H1 (cell line): ENCODE results near the gene DCHS1. TPM values are rescaled to one million over a fixed set of nuclear protein-coding genes. Genes with fewer than 3 reads are reported as not detected.
A peak's percentile ranks its signal among the peaks of the same experiment; 100 is the strongest.

Source experiments
- CTCF ChIA-PET: fragments of 300-600 bp; sonication (Branson Sonifier 250); formaldehyde crosslinking; loops from one replicate; lab custom pipeline; 2021; ENCODE audit not compliant: partially characterized antibody; lab: Charles Lee
- POLR2A ChIA-PET: fragments of 300-600 bp; sonication (Branson Sonifier 250); formaldehyde crosslinking; loops from one replicate; lab custom pipeline; 2021; ENCODE audit warnings: inconsistent platforms; ENCODE audit not compliant: partially characterized antibody; lab: Charles Lee
- DNase-seq, 2 experiments: peaks; one replicate each; pipeline versions ENCODE4 v3.0.0 to v3.0.0-alpha.2; 2010 to 2022; ENCODE audit warnings: low spot score in 2 of 2, low read depth in 1 of 2, mixed read lengths in 1 of 2
- FAIRE-seq: peaks from 2 replicates; lab custom pipeline; 2011; peaks lifted over from hg19 to GRCh38; lab: Jason Lieb, UNC
- H2AFZ ChIP-seq: 2 replicates; pipeline ENCODE4 v1.8.1; 2012; ENCODE audit warnings: low read length, inconsistent platforms
- H2AK5ac ChIP-seq: 2 replicates; pipeline ENCODE4 v1.6.1; 2013; ENCODE audit warnings: low read depth, low read length
- H2BK120ac ChIP-seq: replicated peaks from 2 replicates; pipeline ENCODE3; 2013; ENCODE audit warnings: low read depth, low read length, inconsistent platforms
- H2BK12ac ChIP-seq: 2 replicates; pipeline ENCODE4 v1.6.1; 2013; ENCODE audit warnings: low read depth, low read length
- H2BK15ac ChIP-seq: 2 replicates; pipeline ENCODE4 v1.6.1; 2013; ENCODE audit warnings: low read length
- H2BK20ac ChIP-seq: 2 replicates; pipeline ENCODE4 v1.6.1; 2013; ENCODE audit warnings: low read length
- H2BK5ac ChIP-seq: 2 replicates; pipeline ENCODE4 v1.6.1; 2013; ENCODE audit warnings: low read depth, low read length
- H3K14ac ChIP-seq: 2 replicates; pipeline ENCODE4 v1.6.1; 2013; ENCODE audit warnings: inconsistent platforms; ENCODE audit not compliant: insufficient read length
- H3K18ac ChIP-seq: 2 replicates; pipeline ENCODE4 v1.6.1; 2013; ENCODE audit warnings: low read length; ENCODE audit errors: extremely low read depth
- H3K23ac ChIP-seq: 2 replicates; pipeline ENCODE4 v1.6.1; 2013; ENCODE audit warnings: inconsistent platforms; ENCODE audit not compliant: insufficient read length
- H3K23me2 ChIP-seq: 2 replicates; pipeline ENCODE4 v1.6.1; 2013; ENCODE audit warnings: low read depth, low read length
- H3K27ac ChIP-seq: 2 replicates; pipeline ENCODE4 v1.6.1; 2011; ENCODE audit warnings: low read depth, low read length, inconsistent platforms
- H3K27me3 ChIP-seq, 4 experiments: replicated peaks in 1 of 4; 1 replicate in 1 of 4; 2 replicates in 3 of 4; pipeline versions ENCODE4 v1.6.1 to v1.8.1; 2011 to 2013; ENCODE audit warnings: low read length in 3 of 4, mild to moderate bottlenecking in 3 of 4, inconsistent platforms in 2 of 4, mixed read lengths in 2 of 4, moderate library complexity in 1 of 4; ENCODE audit not compliant: control insufficient read depth in 3 of 4, insufficient read depth in 3 of 4; ENCODE audit errors: extremely low read depth in 1 of 4
- H3K36me3 ChIP-seq, 4 experiments: 2 replicates each; pipeline versions ENCODE4 v1.6.1 to v1.8.1; 2011 to 2013; ENCODE audit warnings: mild to moderate bottlenecking in 4 of 4, low read length in 3 of 4, moderate library complexity in 2 of 4, control low read depth in 1 of 4, inconsistent platforms in 1 of 4; ENCODE audit not compliant: insufficient read depth in 4 of 4, control insufficient read depth in 2 of 4
- H3K4ac ChIP-seq: replicated peaks from 2 replicates; pipeline ENCODE3; 2013; ENCODE audit warnings: low read length, low read depth, mixed read lengths, inconsistent platforms; ENCODE audit not compliant: insufficient read length
- H3K4me1 ChIP-seq, 4 experiments: replicated peaks in 1 of 4; 1 replicate in 1 of 4; 2 replicates in 3 of 4; pipeline versions ENCODE4 v1.6.1 to v1.8.1; 2011 to 2013; ENCODE audit warnings: low read length in 3 of 4, inconsistent platforms in 2 of 4, mixed read lengths in 1 of 4; ENCODE audit not compliant: insufficient read depth in 4 of 4, control insufficient read depth in 3 of 4
- H3K4me2 ChIP-seq, 2 experiments: 2 replicates each; pipeline versions ENCODE4 v1.6.1 to v1.8.1; 2011 to 2013; ENCODE audit warnings: low read depth in 2 of 2, low read length in 2 of 2, control low read depth in 1 of 2, inconsistent platforms in 1 of 2, mild to moderate bottlenecking in 1 of 2; ENCODE audit not compliant: insufficient read depth in 1 of 2
- H3K4me3 ChIP-seq, 4 experiments: fragments of 200-600, 300-600 bp in 1 of 4; sonication (generic), shearing (Covaris generic), sonication (Bioruptor Twin) in 1 of 4; 2 replicates each; pipeline versions ENCODE4 v1.5.1 to v1.8.1; 2011 to 2016; ENCODE audit warnings: low read length in 4 of 4, low read depth in 3 of 4, control low read depth in 2 of 4, inconsistent platforms in 2 of 4, mild to moderate bottlenecking in 2 of 4, mixed read lengths in 1 of 4, moderate library complexity in 1 of 4; ENCODE audit not compliant: insufficient read depth in 2 of 4; ENCODE audit errors: extremely low read depth in 1 of 4
- H3K56ac ChIP-seq: replicated peaks from 2 replicates; pipeline ENCODE3; 2013; ENCODE audit warnings: low read depth, mild to moderate bottlenecking, mixed read lengths, low read length, inconsistent platforms; ENCODE audit not compliant: insufficient read length
- H3K79me1 ChIP-seq: 2 replicates; pipeline ENCODE4 v1.6.1; 2013; ENCODE audit warnings: low read depth, low read length, control low read depth
- H3K79me2 ChIP-seq, 2 experiments: 2 replicates each; pipeline versions ENCODE4 v1.6.1 to v1.8.1; 2012 to 2013; ENCODE audit warnings: low read length in 2 of 2, mild to moderate bottlenecking in 2 of 2, inconsistent platforms in 1 of 2; ENCODE audit not compliant: insufficient read depth in 2 of 2, control insufficient read depth in 1 of 2
- H3K9ac ChIP-seq, 4 experiments: replicated peaks in 1 of 4; 1 replicate in 1 of 4; 2 replicates in 3 of 4; pipeline versions ENCODE4 v1.6.1 to v1.8.1; 2011 to 2013; ENCODE audit warnings: low read depth in 3 of 4, low read length in 3 of 4, control low read depth in 2 of 4, mild to moderate bottlenecking in 2 of 4, moderate library complexity in 2 of 4, inconsistent platforms in 1 of 4; ENCODE audit errors: extremely low read depth in 1 of 4
- H3K9me3 ChIP-seq, 2 experiments: 2 replicates each; pipeline versions ENCODE4 v1.6.1 to v1.8.1; 2012 to 2013; ENCODE audit warnings: mild to moderate bottlenecking in 2 of 2, moderate library complexity in 2 of 2, control low read depth in 1 of 2, inconsistent platforms in 1 of 2, low read depth in 1 of 2, low read length in 1 of 2, mixed read lengths in 1 of 2; ENCODE audit not compliant: insufficient read depth in 2 of 2
- H4K20me1 ChIP-seq, 2 experiments: replicated peaks in 1 of 2; 2 replicates each; pipeline versions ENCODE3 to v1.8.1; 2011 to 2013; ENCODE audit warnings: inconsistent platforms in 2 of 2, low read length in 2 of 2, mild to moderate bottlenecking in 1 of 2; ENCODE audit not compliant: insufficient read depth in 2 of 2, control insufficient read depth in 1 of 2
- H4K5ac ChIP-seq: 2 replicates; pipeline ENCODE4 v1.6.1; 2013; ENCODE audit warnings: low read length, low read depth, mixed read lengths, inconsistent platforms; ENCODE audit not compliant: insufficient read length
- H4K8ac ChIP-seq: 2 replicates; pipeline ENCODE4 v1.8.0; 2013; ENCODE audit warnings: mild to moderate bottlenecking, moderate library complexity, low read length, inconsistent platforms; ENCODE audit not compliant: insufficient read depth; ENCODE audit errors: extremely low read depth
- H4K91ac ChIP-seq: replicated peaks from 2 replicates; pipeline ENCODE3; 2013; ENCODE audit warnings: low read length, mixed read lengths, inconsistent platforms; ENCODE audit not compliant: insufficient read length
- ASH2L ChIP-seq: fragments of 200-600, 300-600 bp; sonication (generic); IDR thresholded peaks from one replicate; pipeline ENCODE4 v1.7.1; 2017; ENCODE audit warnings: low read length
- GABPA ChIP-seq: IDR thresholded peaks from 2 replicates; pipeline ENCODE4 v1.6.1; 2011; ENCODE audit warnings: mild to moderate bottlenecking, low read length, moderate library complexity, borderline replicate concordance; ENCODE audit not compliant: insufficient read depth
- HDAC2 ChIP-seq, 2 experiments: fragments of 300-600 bp in 1 of 2; sonication (generic) in 1 of 2; IDR thresholded peaks; 2 replicates each; pipeline ENCODE4 v1.6.1; 2011 to 2012; ENCODE audit warnings: low read depth in 2 of 2, low read length in 2 of 2, mild to moderate bottlenecking in 2 of 2, moderate library complexity in 2 of 2, borderline replicate concordance in 1 of 2, inconsistent platforms in 1 of 2
- SP2 ChIP-seq: IDR thresholded peaks from 2 replicates; pipeline ENCODE4 v1.6.1; 2012; ENCODE audit warnings: mild to moderate bottlenecking, low read length, inconsistent platforms
- WGBS, 2 experiments: shearing (Covaris generic) in 1 of 2; methylation state at CpG; one replicate each; pipeline versions ENCODE4 v1.1.6 to v1.1.7; 2013 to 2015; ENCODE audit warnings: low lambda C conversion rate in 2 of 2, mixed read lengths in 2 of 2, inconsistent platforms in 1 of 2, low coverage in 1 of 2, missing lambda C conversion rate in 1 of 2; ENCODE audit not compliant: insufficient replicate concordance in 2 of 2, insufficient coverage in 1 of 2, insufficient read length in 1 of 2; ENCODE audit errors: extremely low coverage in 1 of 2, missing lambda C conversion rate in 1 of 2; 5-methylcytosine and 5-hydroxymethylcytosine counted together
- polyA plus RNA-seq, 7 experiments: library from polyadenylated mRNA; depleted of rRNA in 3 of 7; stranded (reverse) in 5 of 7; unstranded in 2 of 7; fragments of >200 nt in 5 of 7; fragments of 200-250 nt in 2 of 7; gene quantifications; 1 replicate in 5 of 7; 2 replicates in 1 of 7; 4 replicates in 1 of 7; pipeline versions ENCODE4 v1.2.1 to v1.2.3, GENCODE V29; 2011 to 2013; ENCODE audit warnings: missing spikeins in 2 of 7, mixed read lengths in 2 of 7
- total RNA-seq: library from RNA; stranded (reverse); fragmentation: NEBNext Ultra II Directional; extraction: Animal tissue kit (Norgen Biotek cat#: 25700); gene quantifications from 2 replicates; pipeline ENCODE4 v1.2.1, GENCODE V29; 2021
- TF ChIP-seq, protein P1 (sequence below), 3 experiments: IDR thresholded peaks; 1 replicate in 2 of 3; 2 replicates in 1 of 3; pipeline versions ENCODE4 v1.5.1 to v1.6.1; 2011; ENCODE audit warnings: low read length in 3 of 3, mild to moderate bottlenecking in 3 of 3, inconsistent platforms in 2 of 3, low read depth in 1 of 3, moderate library complexity in 1 of 3; ENCODE audit not compliant: insufficient read depth in 1 of 3; ENCODE audit errors: control extremely low read depth in 1 of 3
- TF ChIP-seq, protein P2 (sequence below): IDR thresholded peaks from 2 replicates; pipeline ENCODE4 v1.6.1; 2011; ENCODE audit warnings: low read depth, mild to moderate bottlenecking, low read length; ENCODE audit not compliant: insufficient read depth

Gene DCHS1
- total and polyA plus RNA-seq, 2 of the 8 experiments (the other 6 are each of a cell fraction or from before 2014, with no cell fraction given), result 8.2 to 10.5 TPM

DNA sequence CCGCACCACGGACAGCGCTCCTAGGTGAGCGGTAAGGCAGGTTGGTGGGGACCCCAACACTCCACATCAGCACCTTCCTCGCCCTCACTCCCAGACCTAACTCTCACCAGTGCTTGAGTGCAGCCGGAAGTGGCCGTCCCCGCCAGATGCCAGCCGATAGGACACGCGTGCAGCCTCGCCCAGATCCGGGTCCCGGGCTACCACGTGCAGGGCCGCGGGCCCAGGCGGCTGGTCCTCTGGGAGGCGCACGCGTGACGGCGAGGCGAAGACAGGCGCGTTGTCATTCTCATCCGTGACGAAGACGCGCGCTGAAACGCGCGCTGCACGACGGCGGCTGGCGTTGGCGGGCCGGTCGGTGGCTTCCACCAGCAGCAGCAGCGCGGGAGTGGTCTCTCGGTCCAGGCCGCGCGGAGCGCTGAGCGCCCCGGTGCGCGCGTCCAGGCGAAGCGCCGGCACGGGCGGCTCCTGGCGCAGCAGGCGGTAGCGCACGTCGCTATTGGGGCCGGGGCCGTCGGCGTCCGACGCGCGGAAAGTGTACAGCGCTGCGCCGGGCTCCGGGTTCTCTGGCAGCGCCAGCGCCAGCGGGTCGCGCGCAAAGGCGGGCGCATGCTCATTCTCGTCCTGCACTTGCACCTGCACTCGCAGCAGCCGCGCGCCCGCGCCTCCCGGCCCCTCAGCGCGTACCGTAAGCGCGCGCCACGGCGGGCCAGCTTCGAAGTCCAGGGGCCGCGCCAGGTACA is 25.5 kb downstream of the DCHS1 start:
- H3K4me2 ChIP-seq, result peak overlapping the region; percentile 57 to 82
- no peaks in the 10 kb centered on the region; the same call in 1 of the 2 replicates for H3K79me1 ChIP-seq
- peaks cover 0 to 3% (median under 1%) of the 10 kb centered on the region in 4 experiments; a peak in 3 of 8 replicates for H3K36me3 ChIP-seq
- TF ChIP-seq, protein P1, sequence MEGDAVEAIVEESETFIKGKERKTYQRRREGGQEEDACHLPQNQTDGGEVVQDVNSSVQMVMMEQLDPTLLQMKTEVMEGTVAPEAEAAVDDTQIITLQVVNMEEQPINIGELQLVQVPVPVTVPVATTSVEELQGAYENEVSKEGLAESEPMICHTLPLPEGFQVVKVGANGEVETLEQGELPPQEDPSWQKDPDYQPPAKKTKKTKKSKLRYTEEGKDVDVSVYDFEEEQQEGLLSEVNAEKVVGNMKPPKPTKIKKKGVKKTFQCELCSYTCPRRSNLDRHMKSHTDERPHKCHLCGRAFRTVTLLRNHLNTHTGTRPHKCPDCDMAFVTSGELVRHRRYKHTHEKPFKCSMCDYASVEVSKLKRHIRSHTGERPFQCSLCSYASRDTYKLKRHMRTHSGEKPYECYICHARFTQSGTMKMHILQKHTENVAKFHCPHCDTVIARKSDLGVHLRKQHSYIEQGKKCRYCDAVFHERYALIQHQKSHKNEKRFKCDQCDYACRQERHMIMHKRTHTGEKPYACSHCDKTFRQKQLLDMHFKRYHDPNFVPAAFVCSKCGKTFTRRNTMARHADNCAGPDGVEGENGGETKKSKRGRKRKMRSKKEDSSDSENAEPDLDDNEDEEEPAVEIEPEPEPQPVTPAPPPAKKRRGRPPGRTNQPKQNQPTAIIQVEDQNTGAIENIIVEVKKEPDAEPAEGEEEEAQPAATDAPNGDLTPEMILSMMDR (IDR thresholded peaks at IDR 0.05; ENCODE audit: control extremely low read depth in 1 of 3, insufficient read depth in 1 of 3, low read depth in 1 of 3, low read length in 3 of 3), result no peak
- TF ChIP-seq ASH2L (peak; percentile 26), SP2 (no peak), GABPA (no peak; the same call in 1 of the 2 replicates), HDAC2 (IDR thresholded peaks at IDR 0.05; ENCODE audit: borderline replicate concordance in 1 of 2, low read depth in 2 of 2, low read length in 2 of 2) (peak in 1 of 2 experiments; percentile 68; a peak in 2 of 4 replicates)
- TF ChIP-seq, protein P2, sequence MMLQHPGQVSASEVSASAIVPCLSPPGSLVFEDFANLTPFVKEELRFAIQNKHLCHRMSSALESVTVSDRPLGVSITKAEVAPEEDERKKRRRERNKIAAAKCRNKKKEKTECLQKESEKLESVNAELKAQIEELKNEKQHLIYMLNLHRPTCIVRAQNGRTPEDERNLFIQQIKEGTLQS, result no peak

More for the DNA sequence above, 25.5 kb downstream of the DCHS1 start:
- H3K23ac ChIP-seq, result no peak overlapping the region
- FAIRE-seq (no peak), DNase-seq (peak in 1 of 2 experiments; percentile 82)
- no peak overlapping the region for H2BK120ac ChIP-seq
- no peak overlapping the region for H3K56ac ChIP-seq
- no peak overlapping the region for H2BK15ac ChIP-seq
- H2AFZ ChIP-seq, result no peak overlapping the region; the same call in 1 of the 2 replicates
- H4K20me1 ChIP-seq, result peaks cover 5 to 10% of the 10 kb centered on the region in 2 experiments
- peak overlapping the region in 2 of 4 experiments; percentile 28 to 34; a peak in 2 of 7 replicates for H3K9ac ChIP-seq
- H2BK20ac ChIP-seq, result no peak overlapping the region
- H2AK5ac ChIP-seq, result no peak overlapping the region
- peaks cover 12% of the 10 kb centered on the region for H3K23me2 ChIP-seq
- H4K8ac ChIP-seq, result peak overlapping the region; percentile 83; the same call in 1 of the 2 replicates
- H3K27me3 ChIP-seq, result peaks cover 13 to 43% (median 34%) of the 10 kb centered on the region in 4 experiments
- no peak overlapping the region for H3K14ac ChIP-seq
- no peak overlapping the region for H3K4ac ChIP-seq
- H3K27ac ChIP-seq, result no peak overlapping the region
- no peak overlapping the region for H3K18ac ChIP-seq
- 9% methylated on average over 82 of the region's 102 CpGs; no CpG with 5 or more reads in 1 of the 2 experiments for WGBS, 2 experiments
- no peak overlapping the region for H4K5ac ChIP-seq
- H3K4me3 ChIP-seq, result peak overlapping the region; percentile 31 to 60 (median 40)
- H4K91ac ChIP-seq, result no peak overlapping the region
- H3K4me1 ChIP-seq, result peaks cover 0 to 6% (median 2%) of the 10 kb centered on the region in 4 experiments; a peak in 3 of 7 replicates
- H3K9me3 ChIP-seq, result no peaks in the 10 kb centered on the region
- no peak overlapping the region; the same call in 1 of the 2 replicates for H2BK12ac ChIP-seq
- H3K79me2 ChIP-seq, result no peaks in the 10 kb centered on the region
- POLR2A ChIA-PET, result interaction anchor here (1.0 to 2.3 kb wide), 12 partner anchors 9 to 156 kb away, joined by 3 to 17 read pairs (median 6); partner anchors contain the start of genes MRPL17, TAF10, TPP1 and TRIM3
- CTCF ChIA-PET, result interaction anchor here (0.6 to 4.6 kb wide), 10 partner anchors 8 to 101 kb away, joined by 3 to 23 read pairs (median 4); partner anchors contain the start of genes TAF10 and TPP1
- no peak overlapping the region for H2BK5ac ChIP-seq
